B cell (primary cell): ENCODE data around the gene ZNF256. TPM values are rescaled to one million over a fixed set of nuclear protein-coding genes. Genes with fewer than 3 reads are reported as not detected.

ENCODE experiments used
- ATAC-seq: fragments of 200-7000 bp; cut with Tn5 transposase; one replicate; pipeline ENCODE4 v1.10.0; 2021; ENCODE audit warnings: low read depth, mild to moderate bottlenecking, moderate number of reproducible peaks, moderate library complexity
- CTCF ChIA-PET: fragments of 350-600 bp; sonication (Branson Sonifier 250); formaldehyde crosslinking; loops from one replicate; lab custom pipeline; 2021; ENCODE audit warnings: antibody characterized with exemption, inconsistent platforms; lab: Charles Lee
- POLR2A ChIA-PET: fragments of 350-600 bp; sonication (Branson Sonifier 250); formaldehyde crosslinking; loops from one replicate; lab custom pipeline; 2021; ENCODE audit warnings: antibody characterized with exemption; lab: Charles Lee
- DNase-seq: peaks from one replicate; pipeline ENCODE4 v3.0.0; 2013
- H2AFZ ChIP-seq: 2 replicates; pipeline ENCODE4 v1.6.1; 2012; ENCODE audit warnings: mild to moderate bottlenecking, low read depth, low read length; ENCODE audit not compliant: insufficient read depth, poor library complexity, severe bottlenecking
- H3K27ac ChIP-seq, 2 donors: 1 replicate in 1 of 2; 2 replicates in 1 of 2; pipeline ENCODE4 v1.5.1; 2012 to 2013; ENCODE audit warnings: low read length in 2 of 2, mild to moderate bottlenecking in 2 of 2, moderate library complexity in 1 of 2
- H3K27me3 ChIP-seq, 4 experiments: fragments of 200-600 bp in 1 of 4; sonication (generic) in 1 of 4; replicated peaks in 1 of 4; 1 replicate in 2 of 4; 2 replicates in 2 of 4; pipeline versions ENCODE4 v1.6.1 to v1.7.0; 2013 to 2016; ENCODE audit warnings: low read length in 3 of 4, mild to moderate bottlenecking in 2 of 4, mixed read lengths in 1 of 4, moderate library complexity in 1 of 4; ENCODE audit not compliant: insufficient read depth in 4 of 4, control insufficient read depth in 3 of 4; ENCODE audit errors: control extremely low read depth in 1 of 4
- H3K36me3 ChIP-seq, 2 experiments: replicated peaks in 1 of 2; 1 replicate in 1 of 2; 2 replicates in 1 of 2; pipeline versions ENCODE4 v1.6.1 to v1.7.1; 2013; ENCODE audit warnings: low read length in 1 of 2; ENCODE audit not compliant: insufficient read depth in 2 of 2, control insufficient read depth in 1 of 2; ENCODE audit errors: control extremely low read depth in 1 of 2, extremely low read depth in 1 of 2
- H3K4me1 ChIP-seq, 2 donors: fragments of 200-600 bp in 1 of 2; sonication (generic) in 1 of 2; 1 replicate in 1 of 2; 2 replicates in 1 of 2; pipeline versions ENCODE4 v1.5.1 to v1.6.1; 2013 to 2017; ENCODE audit warnings: low read length in 2 of 2; ENCODE audit not compliant: control insufficient read depth in 2 of 2, insufficient read depth in 2 of 2
- H3K4me2 ChIP-seq: replicated peaks from 2 replicates; pipeline ENCODE3; 2012; ENCODE audit warnings: mild to moderate bottlenecking, low read depth, low read length; ENCODE audit not compliant: poor library complexity, severe bottlenecking
- H3K4me3 ChIP-seq, 5 experiments: fragments of 200-600 bp in 1 of 5; sonication (generic) in 1 of 5; 1 replicate in 3 of 5; 2 replicates in 2 of 5; pipeline versions ENCODE4 v1.5.1 to v1.7.0; 2011 to 2016; ENCODE audit warnings: low read length in 4 of 5, mild to moderate bottlenecking in 4 of 5, low read depth in 2 of 5, control low read depth in 1 of 5, moderate library complexity in 1 of 5; ENCODE audit not compliant: insufficient read depth in 1 of 5; ENCODE audit errors: control extremely low read depth in 1 of 5, extremely low read depth in 1 of 5
- H3K79me2 ChIP-seq: fragments of 200-600 bp; sonication (generic); one replicate; pipeline ENCODE4 v1.6.0; 2016; ENCODE audit warnings: low read length; ENCODE audit not compliant: control insufficient read depth, insufficient read depth
- H3K9ac ChIP-seq: fragments of 200-600 bp; sonication (generic); 2 replicates; pipeline ENCODE4 v1.6.1; 2017; ENCODE audit warnings: mild to moderate bottlenecking, low read length, moderate library complexity
- H3K9me3 ChIP-seq, 3 donors: one replicate each; pipeline versions ENCODE4 v1.6.1 to v1.7.1; 2013; ENCODE audit warnings: low read length in 2 of 3; ENCODE audit not compliant: control insufficient read depth in 2 of 3, insufficient read depth in 1 of 3; ENCODE audit errors: control extremely low read depth in 1 of 3
- H4K20me1 ChIP-seq: 2 replicates; pipeline ENCODE4 v1.6.0; 2012; ENCODE audit warnings: mild to moderate bottlenecking, low read length; ENCODE audit not compliant: insufficient read depth, control insufficient read depth, poor library complexity, severe bottlenecking
- H3K27ac Mint-ChIP-seq: one replicate; pipeline ENCODE4 v1.8.0; 2021; ENCODE audit warnings: mixed read lengths
- H3K27me3 Mint-ChIP-seq: one replicate; pipeline ENCODE4 v1.8.0; 2021; ENCODE audit warnings: mixed read lengths
- H3K4me1 Mint-ChIP-seq: one replicate; pipeline ENCODE4 v1.8.0; 2021; ENCODE audit warnings: mixed read lengths
- H3K4me3 Mint-ChIP-seq: one replicate; pipeline ENCODE4 v1.8.0; 2021; ENCODE audit warnings: mixed read lengths
- H3K9me3 Mint-ChIP-seq: one replicate; pipeline ENCODE4 v1.8.0; 2022; ENCODE audit warnings: mixed read lengths; ENCODE audit not compliant: insufficient read depth
- EZH2 ChIP-seq: IDR thresholded peaks from 2 replicates; pipeline ENCODE4 v1.6.1; 2012; ENCODE audit warnings: borderline replicate concordance, low read depth, mild to moderate bottlenecking, moderate library complexity, low read length; ENCODE audit not compliant: insufficient read depth, poor library complexity, severe bottlenecking
- WGBS: methylation state at CpG from one replicate; pipeline ENCODE4 v1.1.5; 2013; ENCODE audit warnings: missing lambda C conversion rate; ENCODE audit not compliant: insufficient coverage; 5-methylcytosine and 5-hydroxymethylcytosine counted together
- intact Hi-C: fragments of 100-400 bp; cut with micrococcal nuclease; formaldehyde crosslinking; loops from one replicate; pipeline ENCODE4 v1.10.0; 2022
- polyA plus RNA-seq: library from polyadenylated mRNA; depleted of rRNA; stranded (reverse); fragments of >200 nt; gene quantifications from 2 replicates; pipeline ENCODE4 v1.2.3, GENCODE V29; 2012
- total RNA-seq, 2 donors: library from RNA; stranded (reverse); fragments of 120-200 nt in 1 of 2; gene quantifications; 1 replicate in 1 of 2; 2 replicates in 1 of 2; pipeline versions ENCODE4 v1.2.3 to v1.2.4, GENCODE V29; 2013 to 2022
- TF ChIP-seq, protein P1 (sequence below): fragments of 200-600 bp; IDR thresholded peaks from one replicate; pipeline ENCODE4 v1.8.0; 2022; ENCODE audit warnings: antibody characterized with exemption, mild to moderate bottlenecking

Gene ZNF256
- total and polyA plus RNA-seq, 2 donors (not counting 1 experiment from before 2014, with no cell fraction given): 10.0 to 18.3 TPM

DNA sequence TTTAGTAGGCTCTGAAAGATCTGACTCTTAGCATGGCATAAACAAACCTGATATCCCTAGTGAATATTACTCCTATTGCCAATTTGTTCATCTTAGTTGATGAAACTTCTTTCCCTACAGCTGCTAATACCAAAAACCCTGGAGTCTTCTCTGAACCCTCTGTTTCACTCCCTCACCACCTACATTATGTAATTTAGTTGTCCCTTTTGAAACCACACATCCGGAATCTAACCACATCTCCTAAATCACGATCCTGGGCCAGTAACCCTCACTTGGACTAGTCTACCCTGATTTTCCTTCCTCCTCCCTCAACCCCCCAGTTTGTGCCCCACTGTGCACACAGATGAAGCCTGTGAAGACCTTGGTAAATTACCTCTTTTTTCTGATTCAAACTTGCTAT lies 1.2 kb downstream of the ZNF256 start:
- H3K27ac ChIP-seq: peak overlapping the region in 1 of 2 donors; percentile 89
- H3K27ac Mint-ChIP-seq: peak overlapping the region; percentile 47
- 61% methylated on average over 2 of the region's 2 CpGs for WGBS
- H3K27me3 ChIP-seq: peaks cover 0 to 6% (median 0%) of the 10 kb centered on the region in 4 experiments
- peak overlapping the region in 3 of 5 experiments; percentile 71 to 90 (median 88) for H3K4me3 ChIP-seq
- H2AFZ ChIP-seq: no peak overlapping the region
- H3K27me3 Mint-ChIP-seq: peaks cover 4% of the 10 kb centered on the region
- H3K36me3 ChIP-seq: peaks cover 15 to 30% of the 10 kb centered on the region in 2 experiments
- peaks cover 36% of the 10 kb centered on the region for H3K4me1 Mint-ChIP-seq
- intact Hi-C loops: loop anchor here (5.0 kb wide), 2 partner anchors 39 to 459 kb away; partner anchors contain the start of gene ZNF419
- H3K4me1 ChIP-seq: peaks cover 16 to 27% of the 10 kb centered on the region in 2 donors
- POLR2A ChIA-PET: interaction anchor here (1.6 kb wide), 1 partner anchor 11 kb away, joined by 4 read pairs; the partner anchor contains the start of gene ZNF418
- peak overlapping the region; percentile 90 for H3K9ac ChIP-seq
- H3K4me2 ChIP-seq: peak overlapping the region; percentile 95
- H3K9me3 ChIP-seq: peaks cover 7 to 73% (median 32%) of the 10 kb centered on the region in 3 donors
- peaks cover 26% of the 10 kb centered on the region for H3K9me3 Mint-ChIP-seq
- peak overlapping the region; percentile 96 for H3K4me3 Mint-ChIP-seq
- H4K20me1 ChIP-seq: peaks cover 15% of the 10 kb centered on the region
- CTCF ChIA-PET: no interaction called here
- TF ChIP-seq EZH2: no peak
- TF ChIP-seq, protein P1, sequence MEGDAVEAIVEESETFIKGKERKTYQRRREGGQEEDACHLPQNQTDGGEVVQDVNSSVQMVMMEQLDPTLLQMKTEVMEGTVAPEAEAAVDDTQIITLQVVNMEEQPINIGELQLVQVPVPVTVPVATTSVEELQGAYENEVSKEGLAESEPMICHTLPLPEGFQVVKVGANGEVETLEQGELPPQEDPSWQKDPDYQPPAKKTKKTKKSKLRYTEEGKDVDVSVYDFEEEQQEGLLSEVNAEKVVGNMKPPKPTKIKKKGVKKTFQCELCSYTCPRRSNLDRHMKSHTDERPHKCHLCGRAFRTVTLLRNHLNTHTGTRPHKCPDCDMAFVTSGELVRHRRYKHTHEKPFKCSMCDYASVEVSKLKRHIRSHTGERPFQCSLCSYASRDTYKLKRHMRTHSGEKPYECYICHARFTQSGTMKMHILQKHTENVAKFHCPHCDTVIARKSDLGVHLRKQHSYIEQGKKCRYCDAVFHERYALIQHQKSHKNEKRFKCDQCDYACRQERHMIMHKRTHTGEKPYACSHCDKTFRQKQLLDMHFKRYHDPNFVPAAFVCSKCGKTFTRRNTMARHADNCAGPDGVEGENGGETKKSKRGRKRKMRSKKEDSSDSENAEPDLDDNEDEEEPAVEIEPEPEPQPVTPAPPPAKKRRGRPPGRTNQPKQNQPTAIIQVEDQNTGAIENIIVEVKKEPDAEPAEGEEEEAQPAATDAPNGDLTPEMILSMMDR: no peak
- peaks cover 63% of the 10 kb centered on the region for H3K79me2 ChIP-seq
- no peak for DNase-seq
- no peak for ATAC-seq

DNA sequence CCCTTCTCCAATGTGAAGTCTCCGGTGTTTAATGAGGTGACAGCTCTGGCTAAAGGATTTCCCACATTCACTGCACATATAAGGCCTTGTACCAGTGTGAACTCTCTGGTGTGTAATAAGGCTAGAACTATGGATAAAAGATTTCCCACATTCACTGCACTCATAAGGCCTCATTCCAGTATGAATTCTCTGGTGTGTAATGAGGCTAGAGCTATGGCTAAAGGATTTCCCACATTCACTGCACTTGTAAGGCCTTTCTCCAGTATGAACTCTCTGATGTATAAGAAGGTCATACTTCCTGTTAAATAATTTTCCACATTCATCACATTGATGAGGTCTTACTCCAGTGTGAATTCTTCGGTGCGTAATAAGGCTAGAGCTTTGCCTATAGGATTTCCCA lies 5.9 kb downstream of the ZNF256 start:
- Histone ChIP-seq H3K4me2 (no peak overlapping the region), H3K4me3 (no peak overlapping the region), H3K36me3 (peaks cover 20 to 37% of the 10 kb centered on the region in 2 experiments), H3K79me2 (peaks cover 51% of the 10 kb centered on the region), H3K27me3 (no peaks in the 10 kb centered on the region), H3K27ac (no peak overlapping the region), H3K4me1 (peaks cover 11 to 15% of the 10 kb centered on the region in 2 donors), H3K9ac (no peak overlapping the region), H4K20me1 (peaks cover 9% of the 10 kb centered on the region), H2AFZ (no peak overlapping the region), H3K9me3 (peaks cover 12 to 58% (median 39%) of the 10 kb centered on the region in 3 donors)
- TF ChIP-seq EZH2: no peak
- TF ChIP-seq, protein P1: no peak
- DNase-seq: no peak
- 100% methylated on average over 1 of the region's 3 CpGs for WGBS
- Mint-ChIP-seq H3K9me3 (peaks cover 35% of the 10 kb centered on the region), H3K27ac (no peak overlapping the region), H3K27me3 (no peaks in the 10 kb centered on the region), H3K4me3 (no peak overlapping the region), H3K4me1 (peaks cover 27% of the 10 kb centered on the region)
- ChIA-PET POLR2A (no interaction called here), CTCF (interaction anchor here (0.9 kb wide), 1 partner anchor 21 kb away, joined by 4 read pairs; no protein-coding TSS in a partner anchor)
- no peak for ATAC-seq
- intact Hi-C loops: no loop called here
